Heart left ventricle (tissue), 16 donors: ENCODE measurements around the gene TMEM130. TPM values are rescaled to one million over a fixed set of nuclear protein-coding genes. Genes with fewer than 3 reads are reported as not detected.

ENCODE experiments used
- ATAC-seq, 4 donors: fragments of 200-7000 bp; cut with Tn5 transposase; one replicate each; pipeline ENCODE4 v1.9.1; 2020 to 2022; ENCODE audit warnings: moderate library complexity in 4 of 4, mild to moderate bottlenecking in 3 of 4, moderate number of reproducible peaks in 1 of 4
- DNase-seq, 5 donors: peaks; one replicate each; pipeline ENCODE4 v3.0.0-alpha.2; 2020
- H3K27ac ChIP-seq, 12 donors: fragments of 200-600 bp; sonication (generic) in 4 of 12; one replicate each; pipeline versions ENCODE4 v1.5.0 to v1.8.0; 2016 to 2022; ENCODE audit warnings: mild to moderate bottlenecking in 2 of 12
- H3K27me3 ChIP-seq, 9 donors: fragments of 200-600 bp; sonication (generic) in 2 of 9; one replicate each; pipeline versions ENCODE4 v1.5.1 to v1.8.0; 2016 to 2022; ENCODE audit warnings: mild to moderate bottlenecking in 3 of 9
- H3K36me3 ChIP-seq, 9 donors: fragments of 200-600 bp; sonication (generic) in 2 of 9; one replicate each; pipeline versions ENCODE4 v1.5.0 to v1.8.0; 2018 to 2022; ENCODE audit warnings: mild to moderate bottlenecking in 2 of 9
- H3K4me1 ChIP-seq, 12 donors: fragments of 200-600 bp; sonication (generic) in 4 of 12; one replicate each; pipeline versions ENCODE4 v1.5.0 to v1.8.0; 2016 to 2022; ENCODE audit warnings: mild to moderate bottlenecking in 3 of 12
- H3K4me3 ChIP-seq, 12 donors: fragments of 200-600 bp; sonication (generic) in 4 of 12; one replicate each; pipeline versions ENCODE4 v1.5.0 to v1.8.0; 2017 to 2022; ENCODE audit warnings: mild to moderate bottlenecking in 9 of 12, moderate library complexity in 4 of 12
- H3K9me3 ChIP-seq, 12 donors: fragments of 200-600 bp; sonication (generic) in 4 of 12; one replicate each; pipeline versions ENCODE4 v1.5.0 to v1.8.0; 2016 to 2022; ENCODE audit warnings: mild to moderate bottlenecking in 1 of 12
- POLR2A ChIP-seq, 2 donors: fragments of 450-650 bp; IDR thresholded peaks; one replicate each; pipeline ENCODE4 v1.6.1; 2017; ENCODE audit warnings: antibody characterized with exemption in 2 of 2, mild to moderate bottlenecking in 2 of 2, moderate library complexity in 2 of 2
- WGBS, 4 donors: extraction: QIAGEN DNeasy Blood & Tissue Kit in 2 of 4; methylation state at CpG; one replicate each; pipeline versions ENCODE4 v1.1.5 to v1.1.7; 2013 to 2018; 5-methylcytosine and 5-hydroxymethylcytosine counted together
- intact Hi-C, 10 donors: fragments of 100-400 bp; cut with DNase I; formaldehyde crosslinking; loops; one replicate each; pipeline versions ENCODE4 v1.11.1 to v1.14.2; 2022
- microRNA-seq, 4 donors: library from miRNA; unstranded; fragments of <30 nt; microRNA quantifications; one replicate each; pipeline versions ENCODE4 to v1.2.0, GENCODE V29; 2017 to 2020
- polyA plus RNA-seq, 2 donors: library from polyadenylated mRNA; stranded (reverse); fragments of 200-250 nt; gene quantifications; one replicate each; pipeline ENCODE4 v1.2.3, GENCODE V29; 2013
- total RNA-seq, 9 donors: library from RNA; depleted of rRNA in 2 of 9; stranded (reverse); fragments of >200 nt in 2 of 9; fragmentation: NEBNext Ultra II Directional in 3 of 9; extraction: Animal tissue kit (Norgen Biotek cat#: 25700) in 3 of 9; gene quantifications; one replicate each; pipeline versions ENCODE4 v1.1.0 to v1.2.4, GENCODE V29; 2016 to 2023
- TF ChIP-seq, protein P1 (sequence below), 12 donors: fragments of 200-600 bp; sonication (generic) in 4 of 12; IDR thresholded peaks; one replicate each; pipeline versions ENCODE4 v1.5.0 to v1.8.0; 2018 to 2022; ENCODE audit warnings: antibody characterized with exemption in 12 of 12, mild to moderate bottlenecking in 5 of 12
- donor health status: ischemic (EF 13 %, LVEDD 7.1; RV severe dilation, severe dysfunction).
- donor health status: healthy with polysubstance abuse.
- donor health status: DM: no; HTN: yes; CAD: no.
- donor health status: DM: no; HTN: no; CAD: no.
- donor health status: ischemic (EF 25% LVEDD 6.9; RV normal size, moderate dysfunction).
- donor health status: ischemic (EF 25% LVEDD 5.7; RV mildly dilated, moderate dysfunction).
- donor health status: healthy.
- donor health status: DM: yes; HTN: yes; CAD: no.
- donor health status: ischemic (EF 35%, LVEDD 5.7; RV mildly dilated, moderate dysfunction).
- donor health status: nonischemic (EF 11% LVEDD 7.7; RV severe dilation, severe dysfunction).
- donor health status: DM: yes; HTN: yes; CAD: no.
- donor health status: PGD.
- donor health status: ischemic (EF 29% LVEDD 5.4; RV normal size, mild dysfunction).
- donor health status: nonischemic (EF 23%, LVEDD 6.1; RV moderate dilation, normal function).

Gene TMEM130
- total and polyA plus RNA-seq, 11 donors, result 0.11 to 0.77 (median 0.20) TPM; not detected in 7

DNA sequence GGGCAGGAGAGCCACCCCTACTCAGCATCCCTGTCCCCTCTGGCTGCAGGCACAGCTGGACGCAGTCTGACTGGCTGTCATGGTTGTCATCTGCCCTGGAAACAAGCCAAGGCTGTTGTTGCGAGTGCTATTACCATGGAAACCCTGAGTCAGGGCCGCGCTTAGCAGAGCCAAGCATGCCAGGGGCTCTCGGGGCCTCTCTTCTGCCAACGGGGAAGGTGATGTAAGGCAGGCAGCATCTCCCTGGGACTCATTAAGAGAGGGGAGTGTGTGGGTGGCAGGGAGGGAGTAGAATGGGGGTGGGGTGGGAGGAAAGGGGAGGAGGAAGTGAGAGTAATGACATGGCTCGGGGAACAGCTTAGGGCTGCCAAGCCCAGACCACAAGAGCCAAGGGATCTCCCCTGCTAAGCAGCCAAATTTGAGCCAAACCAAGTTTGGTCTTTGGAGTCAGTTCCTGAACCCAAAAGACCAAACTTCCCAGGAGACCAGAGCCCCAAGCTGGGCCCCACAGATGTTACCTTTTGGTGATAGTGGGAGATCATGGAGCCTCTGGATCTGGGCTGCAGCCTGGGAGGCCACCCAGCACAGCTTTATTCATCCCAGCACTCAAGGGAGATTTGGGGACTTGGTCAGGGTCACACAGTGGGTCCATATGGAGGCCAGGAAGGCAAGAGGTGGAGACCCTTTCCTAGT, 67.6 kb downstream of the TMEM130 start:
- intact Hi-C loops, result no loop called here

DNA sequence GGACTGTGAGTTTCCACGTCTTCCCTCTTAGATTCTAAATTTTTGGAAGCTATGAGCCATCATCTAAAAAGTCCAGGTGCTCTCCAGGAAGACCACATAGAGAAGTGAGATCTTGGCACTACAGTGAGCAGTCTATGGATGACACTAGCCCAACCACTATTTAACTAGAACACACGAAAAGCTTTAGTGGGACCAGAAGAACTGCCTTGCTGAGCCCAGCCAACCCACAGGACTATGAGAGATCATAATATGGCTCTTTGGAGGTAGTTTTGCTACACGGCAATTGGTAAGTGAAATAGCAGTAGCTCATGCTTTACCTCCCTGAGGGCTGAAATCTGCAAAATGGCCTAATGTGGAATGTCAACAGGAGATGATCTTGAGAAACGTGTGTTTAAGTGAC, 68.8 kb downstream of the TMEM130 start:
- Histone ChIP-seq H3K27me3 (peaks cover 0 to 9% (median 0%) of the 10 kb centered on the region in 9 donors), H3K27ac (no peak overlapping the region), H3K9me3 (peaks cover 0 to 22% (median 8%) of the 10 kb centered on the region in 12 donors), H3K36me3 (no peaks in the 10 kb centered on the region), H3K4me3 (no peak overlapping the region), H3K4me1 (peaks cover 0 to 7% (median 0%) of the 10 kb centered on the region in 12 donors)
- intact Hi-C loops, result no loop called here
- DNase-seq (no peak), ATAC-seq (no peak)
- TF ChIP-seq POLR2A (IDR thresholded peaks at IDR 0.05), result no peak
- TF ChIP-seq, protein P1, sequence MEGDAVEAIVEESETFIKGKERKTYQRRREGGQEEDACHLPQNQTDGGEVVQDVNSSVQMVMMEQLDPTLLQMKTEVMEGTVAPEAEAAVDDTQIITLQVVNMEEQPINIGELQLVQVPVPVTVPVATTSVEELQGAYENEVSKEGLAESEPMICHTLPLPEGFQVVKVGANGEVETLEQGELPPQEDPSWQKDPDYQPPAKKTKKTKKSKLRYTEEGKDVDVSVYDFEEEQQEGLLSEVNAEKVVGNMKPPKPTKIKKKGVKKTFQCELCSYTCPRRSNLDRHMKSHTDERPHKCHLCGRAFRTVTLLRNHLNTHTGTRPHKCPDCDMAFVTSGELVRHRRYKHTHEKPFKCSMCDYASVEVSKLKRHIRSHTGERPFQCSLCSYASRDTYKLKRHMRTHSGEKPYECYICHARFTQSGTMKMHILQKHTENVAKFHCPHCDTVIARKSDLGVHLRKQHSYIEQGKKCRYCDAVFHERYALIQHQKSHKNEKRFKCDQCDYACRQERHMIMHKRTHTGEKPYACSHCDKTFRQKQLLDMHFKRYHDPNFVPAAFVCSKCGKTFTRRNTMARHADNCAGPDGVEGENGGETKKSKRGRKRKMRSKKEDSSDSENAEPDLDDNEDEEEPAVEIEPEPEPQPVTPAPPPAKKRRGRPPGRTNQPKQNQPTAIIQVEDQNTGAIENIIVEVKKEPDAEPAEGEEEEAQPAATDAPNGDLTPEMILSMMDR (IDR thresholded peaks at IDR 0.05), result no peak
- WGBS, 4 donors, result 81 to 92% (median 88%) methylated on average over 4 of the region's 4 CpGs

More for the DNA sequence above, 67.6 kb downstream of the TMEM130 start:
- Histone ChIP-seq H3K4me3 (no peak overlapping the region), H3K36me3 (no peaks in the 10 kb centered on the region), H3K9me3 (peaks cover 0 to 23% (median 8%) of the 10 kb centered on the region in 12 donors), H3K4me1 (peaks cover 0 to 7% (median 0%) of the 10 kb centered on the region in 12 donors), H3K27me3 (peaks cover 0 to 9% (median 0%) of the 10 kb centered on the region in 9 donors), H3K27ac (no peak overlapping the region)
- 0 to 8% (median 5%) methylated on average over 6 to 7 of the region's 7 CpGs for WGBS, 4 donors
- peak; percentile 62 to 96 (median 80) for ATAC-seq
- TF ChIP-seq, protein P1 (IDR thresholded peaks at IDR 0.05), result no peak
- no peak for TF ChIP-seq POLR2A (IDR thresholded peaks at IDR 0.05)
- peak in 4 of 5 donors; percentile 36 to 78 (median 54) for DNase-seq

DNA sequence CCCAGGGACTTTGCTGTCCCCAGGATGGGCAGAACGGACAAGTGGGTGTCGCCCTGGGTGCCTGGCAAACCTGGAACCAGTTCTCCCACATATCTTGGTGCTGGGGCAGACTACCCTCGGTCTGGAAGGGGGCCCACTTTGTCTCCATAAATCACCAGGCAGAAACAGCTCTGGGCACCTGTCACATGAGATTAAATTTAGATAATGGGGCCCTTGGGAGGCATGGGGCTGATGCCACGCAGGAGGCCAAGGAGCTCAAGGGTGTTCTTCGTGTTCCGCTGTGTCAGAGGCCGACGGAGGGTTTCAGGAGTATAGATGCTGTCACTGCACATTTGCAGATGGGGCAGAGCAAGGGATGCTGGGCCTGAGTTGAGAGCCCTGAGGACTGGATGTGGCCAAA, 72.7 kb downstream of the TMEM130 start:
- WGBS, 4 donors, result 76 to 84% (median 79%) methylated on average over 7 to 8 of the region's 8 CpGs
- no peak overlapping the region for H3K4me3 ChIP-seq
- peaks cover 0 to 4% (median 0%) of the 10 kb centered on the region in 9 donors for H3K27me3 ChIP-seq
- H3K27ac ChIP-seq, result no peak overlapping the region
- TF ChIP-seq, protein P1 (IDR thresholded peaks at IDR 0.05), result no peak
- no peak for TF ChIP-seq POLR2A (IDR thresholded peaks at IDR 0.05)
- no peak for DNase-seq
- no peaks in the 10 kb centered on the region for H3K36me3 ChIP-seq
- intact Hi-C loops, result no loop called here
- ATAC-seq, result no peak
- peaks cover 0 to 25% (median 8%) of the 10 kb centered on the region in 12 donors for H3K9me3 ChIP-seq
- H3K4me1 ChIP-seq, result peaks cover 0 to 3% (median 0%) of the 10 kb centered on the region in 12 donors

Small RNA genes lying within 50 kb of the gene (microRNA-seq; reads per million reads assigned to microRNA genes)
- gene MIR3609, result 0.21 to 3.6 (median 2.1) reads per million in 4 donors

Other genes with a start within 250 kb of the TMEM130 start
- 10 to 100 TPM; 13.0 to 29.6 (median 21.7) TPM for gene TRRAP, start 8.5 kb upstream of the TMEM130 start, total RNA-seq
- 10 to 100 TPM in 1 of 2 donors, 1 to 10 TPM in 1; 9.2 to 10.1 TPM for gene TRRAP, start 8.5 kb upstream of the TMEM130 start, polyA plus RNA-seq